Activated T-helper 1 cell treated with anti-CD3 and anti-CD28 coated beads, Interleukin-2, amount 50 U/mL, for 16 hours (primary cell): Measurements from ENCODE around the gene AHDC1.
A peak's percentile ranks its signal among the peaks of the same experiment; 100 is the strongest.
"Not testable (repeated sequence)": the region's sequence is repeated elsewhere in the genome, so short reads cannot be mapped to it uniquely, and the experiment has no call there.

Experiments
- DNase-seq, 2 donors: peaks; one replicate each; pipeline ENCODE4 v3.0.0-alpha.2; 2020; ENCODE audit warnings: low read depth in 1 of 2, low spot score in 1 of 2

The AHDC1 gene

GRCh38 chr1:27603681-27604578, at the start of gene AHDC1:
AHDC1 (minus strand) TSS chr1:27604144; CDS start chr1:27552115, 52,029 bp downstream.
- peak; percentile 83 to 84 for DNase-seq

- DNase-seq, result no peak
These were observed 48.3 kb upstream of the AHDC1 start for GRCh38 chr1:27652111-27652864.

- DNase-seq, result no peak
These were observed 46.7 kb upstream of the AHDC1 start for GRCh38 chr1:27650539-27651175.

GRCh38 chr1:27650171-27650538, 46.2 kb upstream of the AHDC1 start:
- DNase-seq, result no peak

- DNase-seq, result no peak
These were observed 45.3 kb upstream of the AHDC1 start for GRCh38 chr1:27649306-27649635.

GRCh38 chr1:27648602-27649305, 44.8 kb upstream of the AHDC1 start:
- DNase-seq, result no peak

- DNase-seq, result no peak
These were observed 43.4 kb upstream of the AHDC1 start for GRCh38 chr1:27647328-27647727.

GRCh38 chr1:27646676-27647075, 42.7 kb upstream of the AHDC1 start:
- no peak for DNase-seq

GRCh38 chr1:27645071-27645415, 41.1 kb upstream of the AHDC1 start:
- no peak for DNase-seq

GRCh38 chr1:27644369-27645070, 40.6 kb upstream of the AHDC1 start:
- no peak for DNase-seq

GRCh38 chr1:27643600-27644368, 39.8 kb upstream of the AHDC1 start:
- peak; percentile 47 to 48 for DNase-seq

GRCh38 chr1:27640514-27640913, 36.6 kb upstream of the AHDC1 start:
- not testable (repeated sequence) for DNase-seq

- no peak for DNase-seq
These were observed 34.9 kb upstream of the AHDC1 start for GRCh38 chr1:27638805-27639204.

GRCh38 chr1:27638047-27638734, 34.2 kb upstream of the AHDC1 start:
- no peak for DNase-seq

GRCh38 chr1:27635396-27636142, 31.6 kb upstream of the AHDC1 start:
- DNase-seq, result no peak

- no peak for DNase-seq
These were observed 31.0 kb upstream of the AHDC1 start, which contains the start of gene FGR for GRCh38 chr1:27634985-27635367. FGR (minus strand) TSS chr1:27635185; CDS start chr1:27623916, 11,269 bp downstream.

- DNase-seq, result peak in 1 of 2 donors; percentile 36
These were observed 30.4 kb upstream of the AHDC1 start for GRCh38 chr1:27634177-27634984.
